Nephron (organoid): ENCODE data around the gene YWHAH.

Experiments used
- H3K27ac Mint-ChIP-seq, 3 experiments: 2 replicates each; pipeline ENCODE4 v1.8.0; 2020; ENCODE audit warnings: mixed read lengths in 3 of 3, mild to moderate bottlenecking in 2 of 3, moderate library complexity in 1 of 3
- H3K27me3 Mint-ChIP-seq: 2 replicates; pipeline ENCODE4 v1.8.0; 2021; ENCODE audit warnings: low read depth, mild to moderate bottlenecking, moderate library complexity, mixed read lengths
- H3K36me3 Mint-ChIP-seq: 2 replicates; pipeline ENCODE4 v1.8.0; 2020; ENCODE audit warnings: low read depth, mixed read lengths
- H3K4me1 Mint-ChIP-seq: 2 replicates; pipeline ENCODE4 v1.8.0; 2020; ENCODE audit warnings: mixed read lengths
- H3K4me3 Mint-ChIP-seq, 3 experiments: 2 replicates each; pipeline ENCODE4 v1.8.0; 2020; ENCODE audit warnings: mild to moderate bottlenecking in 3 of 3, mixed read lengths in 3 of 3, moderate library complexity in 2 of 3
- H3K9me3 Mint-ChIP-seq: 2 replicates; pipeline ENCODE4 v1.8.0; 2020; ENCODE audit warnings: mixed read lengths
- TF ChIP-seq, protein P1 (sequence below), 3 experiments: fragments of 200-600 bp; sonication (generic); IDR thresholded peaks; one replicate each; pipeline ENCODE4 v1.5.0; 2021; ENCODE audit warnings: antibody characterized with exemption in 3 of 3; ENCODE audit not compliant: unreplicated experiment in 3 of 3

The YWHAH gene

DNA sequence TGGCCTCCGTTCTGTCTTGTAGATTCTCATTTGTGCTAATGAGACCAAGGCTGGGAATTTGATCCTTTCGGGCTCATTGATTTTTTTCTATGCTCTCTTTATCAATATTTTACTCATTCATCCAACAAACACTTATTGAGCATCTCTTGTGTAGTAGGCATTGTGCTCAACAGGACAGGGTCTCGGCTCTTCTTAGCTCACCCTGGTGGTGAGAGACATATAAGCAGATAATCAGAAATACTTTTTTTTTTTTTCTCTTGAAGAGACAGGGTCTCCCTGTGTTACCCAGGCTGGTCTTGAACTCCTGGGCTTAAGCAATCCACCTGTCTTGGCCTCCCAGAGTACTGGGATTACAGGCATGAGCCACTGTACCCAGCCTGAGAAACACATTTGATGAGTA lies 50.7 kb downstream of the YWHAH start:
- Mint-ChIP-seq H3K36me3 (no peaks in the 10 kb centered on the region), H3K27me3 (peaks cover 19% of the 10 kb centered on the region), H3K27ac (no peak overlapping the region), H3K9me3 (no peaks in the 10 kb centered on the region), H3K4me1 (no peaks in the 10 kb centered on the region), H3K4me3 (no peak overlapping the region)
- TF ChIP-seq, protein P1, sequence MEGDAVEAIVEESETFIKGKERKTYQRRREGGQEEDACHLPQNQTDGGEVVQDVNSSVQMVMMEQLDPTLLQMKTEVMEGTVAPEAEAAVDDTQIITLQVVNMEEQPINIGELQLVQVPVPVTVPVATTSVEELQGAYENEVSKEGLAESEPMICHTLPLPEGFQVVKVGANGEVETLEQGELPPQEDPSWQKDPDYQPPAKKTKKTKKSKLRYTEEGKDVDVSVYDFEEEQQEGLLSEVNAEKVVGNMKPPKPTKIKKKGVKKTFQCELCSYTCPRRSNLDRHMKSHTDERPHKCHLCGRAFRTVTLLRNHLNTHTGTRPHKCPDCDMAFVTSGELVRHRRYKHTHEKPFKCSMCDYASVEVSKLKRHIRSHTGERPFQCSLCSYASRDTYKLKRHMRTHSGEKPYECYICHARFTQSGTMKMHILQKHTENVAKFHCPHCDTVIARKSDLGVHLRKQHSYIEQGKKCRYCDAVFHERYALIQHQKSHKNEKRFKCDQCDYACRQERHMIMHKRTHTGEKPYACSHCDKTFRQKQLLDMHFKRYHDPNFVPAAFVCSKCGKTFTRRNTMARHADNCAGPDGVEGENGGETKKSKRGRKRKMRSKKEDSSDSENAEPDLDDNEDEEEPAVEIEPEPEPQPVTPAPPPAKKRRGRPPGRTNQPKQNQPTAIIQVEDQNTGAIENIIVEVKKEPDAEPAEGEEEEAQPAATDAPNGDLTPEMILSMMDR (IDR thresholded peaks at IDR 0.05; ENCODE audit: unreplicated experiment in 3 of 3): peak in 1 of 3 experiments; percentile 6

DNA sequence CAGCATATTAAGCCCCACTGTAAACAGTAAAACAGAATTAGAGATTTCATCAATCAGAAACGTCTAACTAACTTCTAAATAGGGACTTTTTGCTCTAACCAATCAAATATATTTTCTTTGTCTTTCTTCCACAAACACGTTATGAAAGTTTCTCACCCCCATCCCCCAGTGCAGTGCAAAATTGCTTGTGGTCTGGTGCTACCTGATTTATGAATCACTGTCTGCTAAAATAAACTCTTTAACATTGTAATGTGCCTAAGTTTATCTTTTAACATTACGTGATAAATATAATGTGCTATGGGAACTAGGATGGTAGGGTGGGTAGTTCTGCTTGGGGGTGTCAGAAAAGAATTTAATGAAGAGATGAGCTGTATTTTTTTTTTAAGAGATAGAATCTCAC lies 51.5 kb downstream of the YWHAH start:
- Mint-ChIP-seq H3K36me3 (no peaks in the 10 kb centered on the region), H3K4me1 (no peaks in the 10 kb centered on the region), H3K27me3 (peaks cover 19% of the 10 kb centered on the region), H3K4me3 (no peak overlapping the region), H3K9me3 (no peaks in the 10 kb centered on the region), H3K27ac (no peak overlapping the region)
- TF ChIP-seq, protein P1 (IDR thresholded peaks at IDR 0.05; ENCODE audit: unreplicated experiment in 3 of 3): no peak

DNA sequence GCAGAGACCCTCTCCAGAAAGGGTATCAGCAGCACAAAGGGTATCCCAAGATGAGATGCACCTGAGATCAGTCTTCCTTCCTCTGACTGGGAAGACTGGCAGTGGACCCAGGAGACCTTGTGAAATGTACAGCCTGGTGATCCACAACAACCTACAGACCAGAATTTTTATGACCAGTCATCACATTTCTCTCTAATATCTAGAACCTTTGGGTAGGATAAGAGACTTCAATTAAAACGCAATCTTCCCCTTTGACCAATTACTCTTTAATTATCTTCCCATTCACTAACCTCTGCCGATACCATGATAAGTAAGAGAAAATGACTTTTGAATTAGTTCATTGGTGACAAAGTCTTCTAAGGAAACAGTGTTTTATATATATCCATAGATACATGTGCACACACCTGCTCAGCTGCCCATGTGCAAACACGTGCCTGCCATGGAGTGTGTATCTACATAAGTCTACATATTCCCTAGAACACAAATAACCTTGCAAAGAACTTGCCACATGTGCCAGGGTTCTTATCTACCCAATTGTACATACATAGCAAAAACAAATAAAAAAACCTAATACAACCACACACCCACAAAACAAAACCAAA lies 54.5 kb downstream of the YWHAH start:
- H3K27ac Mint-ChIP-seq: no peak overlapping the region
- no peaks in the 10 kb centered on the region for H3K9me3 Mint-ChIP-seq
- peaks cover 18% of the 10 kb centered on the region for H3K27me3 Mint-ChIP-seq
- H3K4me3 Mint-ChIP-seq: no peak overlapping the region
- TF ChIP-seq, protein P1 (IDR thresholded peaks at IDR 0.05; ENCODE audit: unreplicated experiment in 3 of 3): no peak
- no peaks in the 10 kb centered on the region for H3K4me1 Mint-ChIP-seq
- H3K36me3 Mint-ChIP-seq: no peaks in the 10 kb centered on the region

DNA sequence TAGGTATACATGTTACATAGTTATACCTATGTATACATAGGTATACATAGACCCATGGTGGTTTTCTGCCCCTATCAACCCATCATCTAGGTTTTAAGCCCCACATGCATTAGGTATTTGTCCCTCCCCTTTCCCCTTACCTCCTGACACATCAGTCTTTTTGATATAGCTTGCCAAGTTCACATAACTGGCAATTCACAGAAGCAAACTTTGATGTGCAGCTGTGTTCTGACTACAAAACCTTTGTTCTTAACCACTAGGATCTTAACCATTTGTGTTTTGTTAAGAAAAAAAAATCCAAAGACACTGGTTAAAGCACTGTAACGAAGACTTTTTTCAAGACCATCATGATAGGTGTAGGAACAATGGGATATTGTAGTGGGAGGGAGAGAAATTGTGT lies 55.8 kb downstream of the YWHAH start:
- TF ChIP-seq, protein P1 (IDR thresholded peaks at IDR 0.05; ENCODE audit: unreplicated experiment in 3 of 3): no peak
- H3K27ac Mint-ChIP-seq: no peak overlapping the region
- no peaks in the 10 kb centered on the region for H3K9me3 Mint-ChIP-seq
- peaks cover 20% of the 10 kb centered on the region for H3K27me3 Mint-ChIP-seq
- no peaks in the 10 kb centered on the region for H3K4me1 Mint-ChIP-seq
- no peaks in the 10 kb centered on the region for H3K36me3 Mint-ChIP-seq
- H3K4me3 Mint-ChIP-seq: no peak overlapping the region

DNA sequence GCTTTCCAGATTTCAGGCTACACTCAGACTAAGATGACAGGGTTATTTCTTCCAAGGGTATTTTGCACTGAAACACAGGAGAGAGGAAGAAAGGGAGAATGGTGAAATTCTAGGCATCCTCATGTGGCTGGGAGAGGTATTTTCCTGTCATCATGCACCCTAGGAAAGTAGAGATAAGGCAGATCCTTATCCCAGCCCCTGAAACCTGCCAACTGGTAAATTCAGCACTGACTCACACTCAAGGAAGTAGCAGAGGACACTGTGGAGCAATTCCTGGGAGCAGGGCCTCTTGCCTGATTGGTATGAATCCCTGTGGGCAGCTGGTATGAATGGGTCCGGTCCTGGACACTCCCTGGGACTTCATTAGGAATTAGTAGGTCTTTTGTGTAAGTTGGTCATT lies 61.1 kb downstream of the YWHAH start:
- no peak overlapping the region for H3K27ac Mint-ChIP-seq
- peaks cover 9% of the 10 kb centered on the region for H3K27me3 Mint-ChIP-seq
- H3K4me1 Mint-ChIP-seq: no peaks in the 10 kb centered on the region
- TF ChIP-seq, protein P1 (IDR thresholded peaks at IDR 0.05; ENCODE audit: unreplicated experiment in 3 of 3): no peak
- H3K9me3 Mint-ChIP-seq: peaks cover 4% of the 10 kb centered on the region
- H3K4me3 Mint-ChIP-seq: no peak overlapping the region
- no peaks in the 10 kb centered on the region for H3K36me3 Mint-ChIP-seq
